Liver (tissue), 3 donors: Measurements from ENCODE around the gene TRIM32.

Source experiments
- GABPA ChIP-seq, 2 donors: IDR thresholded peaks in 1 of 2; conservative IDR thresholded peaks in 1 of 2; 2 replicates each; pipeline ENCODE4 v1.6.1; 2016; ENCODE audit warnings: antibody characterized with exemption in 2 of 2, mild to moderate bottlenecking in 1 of 2, moderate library complexity in 1 of 2
- RXRA ChIP-seq, 2 donors: IDR thresholded peaks; 2 replicates each; pipeline ENCODE4 v1.6.1; 2017 to 2018; ENCODE audit warnings: antibody characterized with exemption in 2 of 2, mild to moderate bottlenecking in 1 of 2
- TAF1 ChIP-seq: conservative IDR thresholded peaks from 2 replicates; pipeline ENCODE4 v1.6.1; 2016; ENCODE audit warnings: antibody characterized with exemption, mild to moderate bottlenecking
- YY1 ChIP-seq: IDR thresholded peaks from 2 replicates; pipeline ENCODE4 v1.6.1; 2016; ENCODE audit warnings: antibody characterized with exemption, mild to moderate bottlenecking
- TF ChIP-seq, protein P1 (sequence below): IDR thresholded peaks from 2 replicates; pipeline ENCODE4 v1.6.1; 2016; ENCODE audit warnings: antibody characterized with exemption
- TF ChIP-seq, protein P2 (sequence below): fragments of 150-350 bp; IDR thresholded peaks from 2 replicates; pipeline ENCODE4 v1.5.1; 2017; ENCODE audit warnings: improper control_type of control experiment, low read depth, low read length; ENCODE audit not compliant: missing input control
- donor health status: healthy.
- donor health status: healthy.

- TF ChIP-seq, protein P1, sequence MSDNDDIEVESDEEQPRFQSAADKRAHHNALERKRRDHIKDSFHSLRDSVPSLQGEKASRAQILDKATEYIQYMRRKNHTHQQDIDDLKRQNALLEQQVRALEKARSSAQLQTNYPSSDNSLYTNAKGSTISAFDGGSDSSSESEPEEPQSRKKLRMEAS: no peak
- TF ChIP-seq, protein P2, sequence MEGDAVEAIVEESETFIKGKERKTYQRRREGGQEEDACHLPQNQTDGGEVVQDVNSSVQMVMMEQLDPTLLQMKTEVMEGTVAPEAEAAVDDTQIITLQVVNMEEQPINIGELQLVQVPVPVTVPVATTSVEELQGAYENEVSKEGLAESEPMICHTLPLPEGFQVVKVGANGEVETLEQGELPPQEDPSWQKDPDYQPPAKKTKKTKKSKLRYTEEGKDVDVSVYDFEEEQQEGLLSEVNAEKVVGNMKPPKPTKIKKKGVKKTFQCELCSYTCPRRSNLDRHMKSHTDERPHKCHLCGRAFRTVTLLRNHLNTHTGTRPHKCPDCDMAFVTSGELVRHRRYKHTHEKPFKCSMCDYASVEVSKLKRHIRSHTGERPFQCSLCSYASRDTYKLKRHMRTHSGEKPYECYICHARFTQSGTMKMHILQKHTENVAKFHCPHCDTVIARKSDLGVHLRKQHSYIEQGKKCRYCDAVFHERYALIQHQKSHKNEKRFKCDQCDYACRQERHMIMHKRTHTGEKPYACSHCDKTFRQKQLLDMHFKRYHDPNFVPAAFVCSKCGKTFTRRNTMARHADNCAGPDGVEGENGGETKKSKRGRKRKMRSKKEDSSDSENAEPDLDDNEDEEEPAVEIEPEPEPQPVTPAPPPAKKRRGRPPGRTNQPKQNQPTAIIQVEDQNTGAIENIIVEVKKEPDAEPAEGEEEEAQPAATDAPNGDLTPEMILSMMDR: no peak
- no peak for TF ChIP-seq TAF1
- TF ChIP-seq GABPA (IDR thresholded peaks at IDR 0.05 in 1 of 2, conservative IDR thresholded peaks at IDR 0.05 in 1 of 2): no peak
- no peak for TF ChIP-seq YY1
- TF ChIP-seq RXRA (IDR thresholded peaks at IDR 0.05): no peak
These were observed 62.1 kb downstream of the TRIM32 start for GRCh38 chr9:116749176-116749575.
